GM12875 (cell line): ENCODE measurements around the gene VIT.
A peak's percentile ranks its signal among the peaks of the same experiment; 100 is the strongest.

Experiments
- H3K4me3 ChIP-seq: one replicate; pipeline ENCODE4 v1.5.1; 2011; ENCODE audit warnings: low read depth, low read length, control low read depth
- TF ChIP-seq, protein P1 (sequence below): IDR thresholded peaks from 2 replicates; pipeline ENCODE4 v1.5.1; 2011; ENCODE audit warnings: low read depth, mild to moderate bottlenecking, control low read depth, inconsistent platforms, low read length, moderate library complexity, borderline replicate concordance; ENCODE audit not compliant: insufficient read depth

VIT gene

DNA sequence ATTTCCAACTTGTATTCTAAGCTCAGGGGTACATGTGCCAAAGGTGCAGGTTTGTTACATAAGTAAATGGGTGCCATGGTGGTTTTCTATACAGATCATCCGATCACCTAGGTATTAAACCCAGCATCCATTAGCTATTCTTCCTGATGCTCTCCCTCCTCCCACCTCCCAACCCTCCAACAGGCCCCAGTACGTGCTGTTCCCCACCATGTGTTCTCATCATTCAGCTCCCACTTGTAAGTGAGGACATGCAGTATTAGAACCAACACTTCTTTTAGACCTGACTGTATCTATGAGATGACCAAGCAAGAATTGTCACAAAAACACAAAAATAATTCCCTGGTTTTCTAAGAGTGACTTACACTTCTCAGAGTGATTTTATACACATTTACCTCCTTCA, 83.0 kb downstream of the VIT start:
- H3K4me3 ChIP-seq = no peak overlapping the region
- TF ChIP-seq, protein P1, sequence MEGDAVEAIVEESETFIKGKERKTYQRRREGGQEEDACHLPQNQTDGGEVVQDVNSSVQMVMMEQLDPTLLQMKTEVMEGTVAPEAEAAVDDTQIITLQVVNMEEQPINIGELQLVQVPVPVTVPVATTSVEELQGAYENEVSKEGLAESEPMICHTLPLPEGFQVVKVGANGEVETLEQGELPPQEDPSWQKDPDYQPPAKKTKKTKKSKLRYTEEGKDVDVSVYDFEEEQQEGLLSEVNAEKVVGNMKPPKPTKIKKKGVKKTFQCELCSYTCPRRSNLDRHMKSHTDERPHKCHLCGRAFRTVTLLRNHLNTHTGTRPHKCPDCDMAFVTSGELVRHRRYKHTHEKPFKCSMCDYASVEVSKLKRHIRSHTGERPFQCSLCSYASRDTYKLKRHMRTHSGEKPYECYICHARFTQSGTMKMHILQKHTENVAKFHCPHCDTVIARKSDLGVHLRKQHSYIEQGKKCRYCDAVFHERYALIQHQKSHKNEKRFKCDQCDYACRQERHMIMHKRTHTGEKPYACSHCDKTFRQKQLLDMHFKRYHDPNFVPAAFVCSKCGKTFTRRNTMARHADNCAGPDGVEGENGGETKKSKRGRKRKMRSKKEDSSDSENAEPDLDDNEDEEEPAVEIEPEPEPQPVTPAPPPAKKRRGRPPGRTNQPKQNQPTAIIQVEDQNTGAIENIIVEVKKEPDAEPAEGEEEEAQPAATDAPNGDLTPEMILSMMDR = no peak

DNA sequence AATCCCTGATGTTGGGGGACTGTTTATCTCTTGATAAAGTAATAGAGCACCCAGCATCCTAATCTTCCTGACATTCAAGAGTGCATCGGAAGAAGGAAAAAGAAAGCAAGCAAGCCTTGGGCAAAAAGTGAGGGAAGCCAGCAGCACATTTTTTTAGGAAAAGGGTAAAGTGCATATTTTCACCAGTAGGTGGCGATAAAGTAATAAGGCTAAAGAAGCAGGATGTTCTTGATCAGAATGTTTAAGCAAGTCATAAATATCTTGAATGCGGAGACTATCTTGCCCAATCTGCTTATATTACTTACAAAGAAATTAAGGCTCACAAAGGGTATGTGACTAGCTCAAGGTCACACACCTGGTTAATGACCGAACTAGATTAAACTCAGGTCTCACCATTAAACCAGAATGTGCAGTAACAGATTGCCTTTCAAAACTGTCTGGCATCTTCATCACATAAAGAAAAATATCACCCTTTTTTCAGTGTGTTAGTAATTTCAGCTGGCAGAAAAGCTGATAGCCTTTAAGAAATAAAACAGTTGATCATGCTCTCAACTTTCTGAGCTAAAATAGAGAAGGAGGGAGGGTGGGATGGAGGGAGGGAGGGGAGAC, 83.8 kb downstream of the VIT start:
- H3K4me3 ChIP-seq = no peak overlapping the region
- TF ChIP-seq, protein P1 = peak; percentile 76

DNA sequence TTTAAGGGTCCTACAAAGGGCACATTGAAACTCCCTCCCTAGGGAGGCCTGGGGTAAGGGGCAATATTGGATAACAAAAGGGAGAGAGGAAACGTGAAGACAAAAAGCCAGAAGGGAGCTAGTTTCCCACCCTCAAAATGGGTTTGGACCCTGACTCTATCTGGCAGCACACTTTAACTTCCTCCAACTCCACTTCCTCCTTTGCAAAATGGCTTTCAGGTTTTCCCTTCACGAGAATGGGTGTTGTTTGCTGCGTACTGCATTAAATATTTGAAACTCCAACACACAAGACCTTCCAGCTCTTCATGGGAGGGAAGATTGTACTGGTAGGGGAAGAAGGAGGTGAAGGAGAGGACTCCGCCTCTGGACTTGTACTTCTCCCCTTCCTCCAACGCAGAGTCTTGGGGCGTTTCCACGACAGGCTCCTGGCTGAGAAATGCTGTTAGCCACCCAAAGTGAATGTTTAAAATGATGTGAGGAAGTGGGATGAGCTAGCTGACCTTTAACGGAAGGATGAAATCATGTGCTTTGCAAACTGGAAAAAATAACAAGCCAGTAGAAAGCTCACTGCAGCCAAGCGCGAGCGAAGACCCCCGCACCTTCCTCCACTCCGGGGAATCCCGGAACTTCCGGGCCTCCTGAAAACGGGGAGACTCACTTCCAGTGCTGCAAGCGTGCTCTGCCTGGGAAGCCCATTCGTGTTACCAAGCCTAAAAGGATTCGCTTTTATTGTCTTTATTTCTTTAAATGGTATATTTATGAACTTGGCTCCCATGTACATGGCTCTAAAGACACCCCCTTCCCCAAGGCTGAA, 85.6 kb downstream of the VIT start:
- TF ChIP-seq, protein P1 = no peak
- no peak overlapping the region for H3K4me3 ChIP-seq

- TF ChIP-seq, protein P1 = no peak
These were observed 86.7 kb downstream of the VIT start for GRCh38 chr2:36783246-36783645.

GRCh38 chr2:36785179-36785795, 88.8 kb downstream of the VIT start:
- H3K4me3 ChIP-seq = no peak overlapping the region
- TF ChIP-seq, protein P1 = peak; percentile 91

More at GRCh38 chr2:36783246-36783645, 86.7 kb downstream of the VIT start:
- H3K4me3 ChIP-seq = no peak overlapping the region

DNA sequence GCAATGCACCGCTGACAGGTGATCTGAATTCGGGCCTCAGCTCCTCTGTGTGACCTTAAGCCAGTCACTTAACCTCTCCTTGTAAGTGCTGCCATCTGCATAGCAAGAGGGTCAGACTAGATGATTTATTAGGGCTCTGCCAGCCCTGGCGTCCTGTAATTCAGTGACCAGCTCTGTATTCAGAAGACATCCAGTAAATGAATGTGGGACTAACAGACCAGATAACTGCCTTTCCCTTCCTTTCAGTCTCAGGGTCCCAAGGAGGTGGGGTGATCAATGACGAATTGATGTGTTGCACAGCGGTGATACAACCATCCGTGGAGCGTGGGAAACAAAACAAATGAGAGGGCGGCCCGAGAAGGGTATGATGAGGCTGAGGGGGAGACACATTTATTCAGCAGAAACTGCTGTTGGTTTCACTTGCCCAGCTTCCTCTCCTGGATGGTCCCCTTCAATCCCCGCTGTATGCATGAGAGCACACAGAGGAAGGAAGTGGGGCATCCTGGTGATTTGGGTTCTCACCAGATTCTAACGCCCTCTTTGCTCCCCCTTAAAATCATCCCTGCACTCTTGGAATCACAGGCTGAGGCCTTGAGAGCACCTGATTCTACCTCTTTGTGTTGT, 92.8 kb downstream of the VIT start:
- TF ChIP-seq, protein P1 = no peak
- no peak overlapping the region for H3K4me3 ChIP-seq
